Neural progenitor cell (in vitro differentiated cells): ENCODE data around the gene DPYSL5.

ENCODE experiments used
- CTCF ChIP-seq: fragments of 200-600 bp; sonication (generic); IDR thresholded peaks from 2 replicates; pipeline ENCODE4 v1.5.1; 2017; ENCODE audit warnings: antibody characterized with exemption, mild to moderate bottlenecking
- EZH2 ChIP-seq: fragments of 200-600 bp; sonication (generic); IDR thresholded peaks from 2 replicates; pipeline ENCODE4 v1.6.1; 2017; ENCODE audit warnings: antibody characterized with exemption, mild to moderate bottlenecking, moderate library complexity
- EZH2phosphoT487 ChIP-seq: fragments of 200-600 bp; sonication (generic); IDR thresholded peaks from 2 replicates; pipeline ENCODE4 v1.6.1; 2017; ENCODE audit warnings: antibody characterized with exemption

GRCh38 chr2:26917135-26917836 lies 69.4 kb downstream of the DPYSL5 start:
- TF ChIP-seq CTCF (no peak), EZH2phosphoT487 (no peak), EZH2 (no peak)
